Testis (tissue), 3 donors: ENCODE measurements around the gene FCRL3. TPM values are rescaled to one million over a fixed set of nuclear protein-coding genes. Genes with fewer than 3 reads are reported as not detected.

Experiments used
- DNase-seq: peaks from one replicate; pipeline ENCODE4 v3.0.0-alpha.2; 2019
- H3K27ac ChIP-seq, 2 donors: fragments of 200-600 bp; sonication (generic); one replicate each; pipeline ENCODE4 v1.5.1; 2019
- H3K27me3 ChIP-seq: fragments of 200-600 bp; sonication (generic); one replicate; pipeline ENCODE4 v1.5.1; 2019
- H3K36me3 ChIP-seq: fragments of 200-600 bp; sonication (generic); one replicate; pipeline ENCODE4 v1.5.1; 2017; ENCODE audit warnings: low read depth; ENCODE audit errors: missing control alignments
- H3K4me1 ChIP-seq: fragments of 200-600 bp; sonication (generic); one replicate; pipeline ENCODE4 v1.5.1; 2019
- H3K4me3 ChIP-seq, 2 donors: fragments of 200-600 bp; sonication (generic); one replicate each; pipeline ENCODE4 v1.5.1; 2017 to 2019
- H3K9me3 ChIP-seq: fragments of 200-600 bp; sonication (generic); one replicate; pipeline ENCODE4 v1.5.1; 2017
- CTCF ChIP-seq, 3 experiments: fragments of 450-650 bp in 2 of 3; fragments of 200-600 bp in 1 of 3; sonication (generic) in 1 of 3; IDR thresholded peaks; one replicate each; pipeline ENCODE4 v1.5.1; 2016 to 2019; ENCODE audit warnings: antibody characterized with exemption in 3 of 3, mild to moderate bottlenecking in 2 of 3, moderate library complexity in 1 of 3
- POLR2A ChIP-seq: fragments of 450-650 bp; IDR thresholded peaks from one replicate; pipeline ENCODE4 v1.6.1; 2017; ENCODE audit warnings: antibody characterized with exemption, mild to moderate bottlenecking, moderate library complexity
- whole genome bisulfite sequencing, 2 donors: methylation state at CpG; one replicate each; pipeline ENCODE4 v1.1.5; 2018; 5-methylcytosine and 5-hydroxymethylcytosine counted together
- intact Hi-C: fragments of 100-400 bp; cut with DNase I; formaldehyde crosslinking; loops from one replicate; pipeline ENCODE4 v1.15.1; 2023; ENCODE audit warnings: low total_unique reads
- polyA plus RNA-seq: library from polyadenylated mRNA; stranded (reverse); fragments of 350-450 nt; fragmentation: Illumina TruSeq; extraction: RNeasy Lipid Tissue Mini Kit (QIAGEN cat#74804); gene quantifications from one replicate; pipeline ENCODE4 v1.2.3, GENCODE V29; 2014; ENCODE audit warnings: low read depth, low replicate concordance; ENCODE audit not compliant: insufficient read depth
- total RNA-seq, 2 donors: library from RNA; depleted of rRNA; stranded (reverse); fragments of >200 nt; gene quantifications; one replicate each; pipeline ENCODE4 v1.2.3, GENCODE V29; 2016

FCRL3 gene
- total and polyA plus RNA-seq, 3 donors from 2014 or later = 0.19 to 0.86 (median 0.47) TPM

DNA sequence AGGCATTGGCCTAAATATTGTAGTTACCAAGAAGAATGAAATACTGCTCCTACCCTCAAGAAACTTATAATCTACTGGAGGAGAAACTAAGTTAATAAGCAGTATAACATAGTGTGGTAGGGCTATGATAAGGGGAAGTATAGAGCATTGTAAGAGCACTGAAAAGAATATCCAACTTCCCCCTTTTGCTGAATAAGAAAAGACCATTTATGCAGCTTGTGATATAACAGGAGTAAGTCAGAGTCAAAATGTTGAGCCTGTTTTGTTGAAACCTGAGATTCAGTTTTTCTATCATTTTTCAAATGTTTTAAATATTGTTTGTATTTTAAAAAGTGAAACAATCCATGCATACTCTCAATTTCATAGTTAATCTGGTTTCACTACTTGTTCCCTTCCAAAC, 54.4 kb downstream of the FCRL3 start:
- H3K27me3 ChIP-seq = no peaks in the 10 kb centered on the region
- no peaks in the 10 kb centered on the region for H3K4me1 ChIP-seq
- no peak overlapping the region for H3K4me3 ChIP-seq
- no peaks in the 10 kb centered on the region for H3K36me3 ChIP-seq
- intact Hi-C loops = no loop called here
- no peaks in the 10 kb centered on the region for H3K9me3 ChIP-seq
- TF ChIP-seq POLR2A (no peak), CTCF (IDR thresholded peaks at IDR 0.05) (no peak)
- DNase-seq = no peak
- no peak overlapping the region for H3K27ac ChIP-seq

- Histone ChIP-seq H3K4me3 (no peak overlapping the region), H3K4me1 (no peaks in the 10 kb centered on the region), H3K27me3 (no peaks in the 10 kb centered on the region), H3K36me3 (no peaks in the 10 kb centered on the region), H3K9me3 (no peaks in the 10 kb centered on the region), H3K27ac (no peak overlapping the region)
- no peak for DNase-seq
- TF ChIP-seq POLR2A = no peak
- no peak for TF ChIP-seq CTCF (IDR thresholded peaks at IDR 0.05)
- WGBS, 2 donors = 52 to 64% methylated on average over 2 of the region's 2 CpGs
- intact Hi-C loops = no loop called here
Observed at GRCh38 chr1:157641177-157641576, 59.4 kb downstream of the FCRL3 start.

- H3K36me3 ChIP-seq = no peaks in the 10 kb centered on the region
- 58 to 60% methylated on average over 4 of the region's 4 CpGs for WGBS, 2 donors
- no peaks in the 10 kb centered on the region for H3K27me3 ChIP-seq
- no peak for TF ChIP-seq CTCF (IDR thresholded peaks at IDR 0.05)
- no peak for TF ChIP-seq POLR2A
- H3K4me3 ChIP-seq = no peak overlapping the region
- no peaks in the 10 kb centered on the region for H3K9me3 ChIP-seq
- no peak for DNase-seq
- H3K27ac ChIP-seq = no peak overlapping the region
- H3K4me1 ChIP-seq = no peaks in the 10 kb centered on the region
- intact Hi-C loops = no loop called here
Observed at GRCh38 chr1:157639800-157640199, 60.8 kb downstream of the FCRL3 start.

DNA sequence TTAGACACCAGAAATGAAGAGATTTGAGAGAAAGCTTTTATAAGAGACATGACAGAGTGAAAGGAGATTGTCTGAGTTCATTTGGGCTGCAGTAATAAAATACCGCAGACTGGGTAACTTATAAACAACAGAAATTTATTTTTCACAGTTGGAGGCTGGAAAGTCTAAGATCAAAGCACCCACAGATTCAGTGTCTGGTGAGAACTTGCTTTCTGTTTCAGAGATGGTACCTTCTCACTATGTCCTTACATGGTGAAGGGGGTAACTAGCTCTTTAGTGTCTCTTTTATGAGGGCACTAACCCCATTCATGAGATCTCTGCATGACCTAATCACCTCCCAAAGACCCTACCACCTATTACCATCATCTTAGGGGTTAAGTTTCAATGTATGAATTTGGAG, 71.8 kb downstream of the FCRL3 start:
- no peaks in the 10 kb centered on the region for H3K27me3 ChIP-seq
- no peaks in the 10 kb centered on the region for H3K36me3 ChIP-seq
- 88 to 94% methylated on average over 1 of the region's 1 CpG for whole genome bisulfite sequencing, 2 donors
- no peak for TF ChIP-seq POLR2A
- TF ChIP-seq CTCF (IDR thresholded peaks at IDR 0.05) = no peak
- no peaks in the 10 kb centered on the region for H3K4me1 ChIP-seq
- no peak for DNase-seq
- intact Hi-C loops = no loop called here
- H3K4me3 ChIP-seq = no peak overlapping the region
- no peak overlapping the region for H3K27ac ChIP-seq
- no peaks in the 10 kb centered on the region for H3K9me3 ChIP-seq

Other genes with a start within 250 kb of the FCRL3 start
- gene FCRL5, start 148.3 kb downstream of the FCRL3 start, total RNA-seq = 1 to 10 TPM; 1.1 to 1.6 TPM
- gene FCRL5, start 148.3 kb downstream of the FCRL3 start, polyA plus RNA-seq = 3.9 TPM
- gene FCRL4, start 102.7 kb downstream of the FCRL3 start, total RNA-seq = under 1 TPM; 0.08 to 0.12 TPM
- not detected for gene FCRL4, start 102.7 kb downstream of the FCRL3 start, polyA plus RNA-seq
- under 1 TPM; 0.16 to 0.19 TPM for gene FCRL2, start 76.4 kb upstream of the FCRL3 start, total RNA-seq
- gene FCRL2, start 76.4 kb upstream of the FCRL3 start, polyA plus RNA-seq = 0.36 TPM
- gene FCRL1, start 119.4 kb upstream of the FCRL3 start, total RNA-seq = under 1 TPM in 1 of 2 donors, not detected in 1; 0.37 TPM
- 0.80 TPM for gene FCRL1, start 119.4 kb upstream of the FCRL3 start, polyA plus RNA-seq
- gene CD5L, start 141.0 kb upstream of the FCRL3 start, total RNA-seq = under 1 TPM in 1 of 2 donors, not detected in 1; 0.25 TPM
- 0.22 TPM for gene CD5L, start 141.0 kb upstream of the FCRL3 start, polyA plus RNA-seq